CD14-positive monocyte (primary cell): ENCODE results near the gene ANO7. TPM values are rescaled to one million over a fixed set of nuclear protein-coding genes. Genes with fewer than 3 reads are reported as not detected.

Experiments used
- DNase-seq, 3 donors: peaks; one replicate each; pipeline ENCODE4 v3.0.0-alpha.2; 2011 to 2022
- H2AFZ ChIP-seq: 2 replicates; pipeline ENCODE4 v1.6.0; 2012; ENCODE audit warnings: mild to moderate bottlenecking, low read depth, low read length, inconsistent platforms; ENCODE audit not compliant: insufficient read depth, poor library complexity, severe bottlenecking
- H3K27ac ChIP-seq, 2 donors: 1 replicate in 1 of 2; 2 replicates in 1 of 2; pipeline ENCODE4 v1.5.1; 2012 to 2013; ENCODE audit warnings: low read length in 2 of 2, control low read depth in 1 of 2, inconsistent platforms in 1 of 2, low read depth in 1 of 2, mild to moderate bottlenecking in 1 of 2
- H3K27me3 ChIP-seq, 2 donors: one replicate each; pipeline versions ENCODE4 v1.6.0 to v1.6.1; 2011 to 2013; ENCODE audit warnings: low read length in 2 of 2; ENCODE audit not compliant: control insufficient read depth in 2 of 2, insufficient read depth in 2 of 2
- H3K36me3 ChIP-seq, 2 donors: replicated peaks in 1 of 2; 1 replicate in 1 of 2; 2 replicates in 1 of 2; pipeline versions ENCODE4 v1.5.1 to v1.6.1; 2012 to 2013; ENCODE audit warnings: low read length in 2 of 2, control low read depth in 1 of 2, inconsistent platforms in 1 of 2, mild to moderate bottlenecking in 1 of 2; ENCODE audit not compliant: insufficient read depth in 2 of 2, control insufficient read depth in 1 of 2
- H3K4me1 ChIP-seq, 2 donors: 1 replicate in 1 of 2; 2 replicates in 1 of 2; pipeline versions ENCODE4 v1.5.1 to v1.6.1; 2012 to 2013; ENCODE audit warnings: low read length in 2 of 2, control low read depth in 1 of 2, inconsistent platforms in 1 of 2, mild to moderate bottlenecking in 1 of 2, moderate library complexity in 1 of 2; ENCODE audit not compliant: insufficient read depth in 2 of 2, control insufficient read depth in 1 of 2
- H3K4me2 ChIP-seq: replicated peaks from 2 replicates; pipeline ENCODE3; 2012; ENCODE audit warnings: low read length, moderate library complexity, mild to moderate bottlenecking; ENCODE audit not compliant: poor library complexity, severe bottlenecking; ENCODE audit errors: extremely low read depth
- H3K4me3 ChIP-seq, 3 experiments: fragments of 200-600 bp in 1 of 3; sonication (generic) in 1 of 3; replicated peaks in 1 of 3; 1 replicate in 2 of 3; 2 replicates in 1 of 3; pipeline ENCODE4 v1.5.1; 2011 to 2013; ENCODE audit warnings: low read length in 3 of 3, mild to moderate bottlenecking in 3 of 3, control low read depth in 2 of 3, low read depth in 2 of 3, inconsistent platforms in 1 of 3, moderate library complexity in 1 of 3
- H3K79me2 ChIP-seq: 2 replicates; pipeline ENCODE4 v1.6.0; 2012; ENCODE audit warnings: mild to moderate bottlenecking, control low read depth, inconsistent platforms, low read length, moderate library complexity; ENCODE audit not compliant: insufficient read depth
- H3K9ac ChIP-seq: 2 replicates; pipeline ENCODE4 v1.6.0; 2017; ENCODE audit warnings: low read length, mild to moderate bottlenecking; ENCODE audit not compliant: insufficient read depth, poor library complexity, severe bottlenecking
- H3K9me3 ChIP-seq, 2 donors: replicated peaks in 1 of 2; 1 replicate in 1 of 2; 2 replicates in 1 of 2; pipeline versions ENCODE4 v1.5.1 to v1.6.1; 2012 to 2013; ENCODE audit warnings: low read length in 2 of 2, control low read depth in 1 of 2; ENCODE audit not compliant: control insufficient read depth in 1 of 2, insufficient read depth in 1 of 2
- H4K20me1 ChIP-seq: 2 replicates; pipeline ENCODE4 v1.6.0; 2012; ENCODE audit warnings: mild to moderate bottlenecking, low read length, control low read depth, moderate library complexity; ENCODE audit not compliant: insufficient read depth
- H3K27ac Mint-ChIP-seq, 7 donors: one replicate each; pipeline ENCODE4 v1.8.0; 2020; ENCODE audit warnings: mild to moderate bottlenecking in 7 of 7, mixed read lengths in 7 of 7, moderate library complexity in 6 of 7, inconsistent platforms in 2 of 7
- H3K27me3 Mint-ChIP-seq, 3 donors: one replicate each; pipeline ENCODE4 v1.8.0; 2021 to 2022; ENCODE audit warnings: low read depth in 3 of 3, mild to moderate bottlenecking in 3 of 3, mixed read lengths in 3 of 3, moderate library complexity in 3 of 3, inconsistent platforms in 1 of 3
- H3K36me3 Mint-ChIP-seq, 2 donors: one replicate each; pipeline ENCODE4 v1.8.0; 2020; ENCODE audit warnings: mixed read lengths in 2 of 2, inconsistent platforms in 1 of 2, mild to moderate bottlenecking in 1 of 2
- H3K4me1 Mint-ChIP-seq: one replicate; pipeline ENCODE4 v1.8.0; 2020; ENCODE audit warnings: mild to moderate bottlenecking, mixed read lengths
- H3K4me3 Mint-ChIP-seq, 2 donors: one replicate each; pipeline ENCODE4 v1.8.0; 2020; ENCODE audit warnings: mild to moderate bottlenecking in 2 of 2, mixed read lengths in 2 of 2, moderate library complexity in 1 of 2
- H3K9me3 Mint-ChIP-seq, 7 donors: one replicate each; pipeline ENCODE4 v1.8.0; 2020 to 2022; ENCODE audit warnings: mixed read lengths in 7 of 7, mild to moderate bottlenecking in 6 of 7, moderate library complexity in 6 of 7, inconsistent platforms in 2 of 7
- WGBS: methylation state at CpG from one replicate; pipeline ENCODE4 v1.1.5; 2013; ENCODE audit warnings: missing lambda C conversion rate; ENCODE audit not compliant: insufficient coverage; 5-methylcytosine and 5-hydroxymethylcytosine counted together
- intact Hi-C, 2 donors: fragments of 100-400 bp; cut with micrococcal nuclease; formaldehyde crosslinking; loops; one replicate each; pipeline versions ENCODE4 v1.15.0 to v1.15.1; 2023
- polyA plus RNA-seq, 3 donors: library from polyadenylated mRNA; depleted of rRNA in 1 of 3; unstranded in 2 of 3; stranded (reverse) in 1 of 3; fragments of 300-500 nt in 2 of 3; fragments of >200 nt in 1 of 3; fragmentation: Illumina TruSeq in 2 of 3; gene quantifications; 1 replicate in 2 of 3; 2 replicates in 1 of 3; pipeline ENCODE4 v1.2.3, GENCODE V29; 2012 to 2021
- TF ChIP-seq, protein P1 (sequence below): fragments of 200-600 bp; IDR thresholded peaks from one replicate; pipeline ENCODE4 v1.8.0; 2022; ENCODE audit warnings: antibody characterized with exemption, mild to moderate bottlenecking

ANO7 gene
- polyA plus RNA-seq, 3 donors, result 0.03 TPM; not detected in 2

- H3K9me3 ChIP-seq, result no peaks in the 10 kb centered on the region
- peaks cover 45 to 53% of the 10 kb centered on the region in 2 donors for H3K36me3 Mint-ChIP-seq
- no peak overlapping the region for H3K4me2 ChIP-seq
- H3K4me3 ChIP-seq, result no peak overlapping the region
- WGBS, result 96% methylated on average over 12 of the region's 16 CpGs
- no peak overlapping the region for H3K4me3 Mint-ChIP-seq
- intact Hi-C loops, result no loop called here
- H3K4me1 Mint-ChIP-seq, result peaks cover 11% of the 10 kb centered on the region
- H3K4me1 ChIP-seq, result no peaks in the 10 kb centered on the region
- H3K27me3 Mint-ChIP-seq, result peaks cover 0 to 9% (median 5%) of the 10 kb centered on the region in 3 donors
- no peak overlapping the region for H3K9ac ChIP-seq
- H3K9me3 Mint-ChIP-seq, result peaks cover 0 to 2% (median 0%) of the 10 kb centered on the region in 7 donors
- no peaks in the 10 kb centered on the region for H4K20me1 ChIP-seq
- TF ChIP-seq, protein P1, sequence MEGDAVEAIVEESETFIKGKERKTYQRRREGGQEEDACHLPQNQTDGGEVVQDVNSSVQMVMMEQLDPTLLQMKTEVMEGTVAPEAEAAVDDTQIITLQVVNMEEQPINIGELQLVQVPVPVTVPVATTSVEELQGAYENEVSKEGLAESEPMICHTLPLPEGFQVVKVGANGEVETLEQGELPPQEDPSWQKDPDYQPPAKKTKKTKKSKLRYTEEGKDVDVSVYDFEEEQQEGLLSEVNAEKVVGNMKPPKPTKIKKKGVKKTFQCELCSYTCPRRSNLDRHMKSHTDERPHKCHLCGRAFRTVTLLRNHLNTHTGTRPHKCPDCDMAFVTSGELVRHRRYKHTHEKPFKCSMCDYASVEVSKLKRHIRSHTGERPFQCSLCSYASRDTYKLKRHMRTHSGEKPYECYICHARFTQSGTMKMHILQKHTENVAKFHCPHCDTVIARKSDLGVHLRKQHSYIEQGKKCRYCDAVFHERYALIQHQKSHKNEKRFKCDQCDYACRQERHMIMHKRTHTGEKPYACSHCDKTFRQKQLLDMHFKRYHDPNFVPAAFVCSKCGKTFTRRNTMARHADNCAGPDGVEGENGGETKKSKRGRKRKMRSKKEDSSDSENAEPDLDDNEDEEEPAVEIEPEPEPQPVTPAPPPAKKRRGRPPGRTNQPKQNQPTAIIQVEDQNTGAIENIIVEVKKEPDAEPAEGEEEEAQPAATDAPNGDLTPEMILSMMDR, result no peak
- peak overlapping the region in 1 of 7 donors; percentile 53 for H3K27ac Mint-ChIP-seq
- H3K27me3 ChIP-seq, result no peaks in the 10 kb centered on the region
- H2AFZ ChIP-seq, result no peak overlapping the region
- H3K36me3 ChIP-seq, result peaks cover 49 to 51% of the 10 kb centered on the region in 2 donors
- no peak overlapping the region for H3K27ac ChIP-seq
- DNase-seq, result no peak
- no peaks in the 10 kb centered on the region for H3K79me2 ChIP-seq
These were observed 37.1 kb downstream of the ANO7 start for GRCh38 chr2:241225545-241225944.

- no peaks in the 10 kb centered on the region for H3K27me3 ChIP-seq
- no peak overlapping the region for H3K9ac ChIP-seq
- TF ChIP-seq, protein P1, result no peak
- H3K9me3 Mint-ChIP-seq, result peaks cover 0 to 2% (median 0%) of the 10 kb centered on the region in 7 donors
- no peak overlapping the region for H2AFZ ChIP-seq
- no peak overlapping the region for H3K27ac ChIP-seq
- intact Hi-C loops, result no loop called here
- peaks cover 50 to 58% of the 10 kb centered on the region in 2 donors for H3K36me3 Mint-ChIP-seq
- no peak for DNase-seq
- peaks cover 11% of the 10 kb centered on the region for H3K4me1 Mint-ChIP-seq
- no peaks in the 10 kb centered on the region for H3K79me2 ChIP-seq
- no peak overlapping the region for H3K4me3 Mint-ChIP-seq
- no peaks in the 10 kb centered on the region for H3K4me1 ChIP-seq
- H3K27ac Mint-ChIP-seq, result peak overlapping the region in 2 of 7 donors; percentile 3 to 53
- H3K4me2 ChIP-seq, result no peak overlapping the region
- H3K9me3 ChIP-seq, result no peaks in the 10 kb centered on the region
- no peak overlapping the region for H3K4me3 ChIP-seq
- WGBS, result 98% methylated on average over 10 of the region's 16 CpGs
- H3K36me3 ChIP-seq, result peaks cover 54 to 56% of the 10 kb centered on the region in 2 donors
- H4K20me1 ChIP-seq, result no peaks in the 10 kb centered on the region
- peaks cover 0 to 7% (median 5%) of the 10 kb centered on the region in 3 donors for H3K27me3 Mint-ChIP-seq
These were observed 37.5 kb downstream of the ANO7 start for GRCh38 chr2:241225983-241226382.
